Neural progenitor cell (in vitro differentiated cells): Measurements from ENCODE around the gene RADIL.

Experiments
- EZH2 ChIP-seq: fragments of 200-600 bp; sonication (generic); IDR thresholded peaks from 2 replicates; pipeline ENCODE4 v1.6.1; 2017; ENCODE audit warnings: antibody characterized with exemption, mild to moderate bottlenecking, moderate library complexity
- TF ChIP-seq, protein P1 (sequence below): fragments of 200-600 bp; sonication (generic); IDR thresholded peaks from 2 replicates; pipeline ENCODE4 v1.5.1; 2017; ENCODE audit warnings: antibody characterized with exemption, mild to moderate bottlenecking

GRCh38 chr7:4882169-4883032, 1.1 kb downstream of the RADIL start:
- TF ChIP-seq, protein P1, sequence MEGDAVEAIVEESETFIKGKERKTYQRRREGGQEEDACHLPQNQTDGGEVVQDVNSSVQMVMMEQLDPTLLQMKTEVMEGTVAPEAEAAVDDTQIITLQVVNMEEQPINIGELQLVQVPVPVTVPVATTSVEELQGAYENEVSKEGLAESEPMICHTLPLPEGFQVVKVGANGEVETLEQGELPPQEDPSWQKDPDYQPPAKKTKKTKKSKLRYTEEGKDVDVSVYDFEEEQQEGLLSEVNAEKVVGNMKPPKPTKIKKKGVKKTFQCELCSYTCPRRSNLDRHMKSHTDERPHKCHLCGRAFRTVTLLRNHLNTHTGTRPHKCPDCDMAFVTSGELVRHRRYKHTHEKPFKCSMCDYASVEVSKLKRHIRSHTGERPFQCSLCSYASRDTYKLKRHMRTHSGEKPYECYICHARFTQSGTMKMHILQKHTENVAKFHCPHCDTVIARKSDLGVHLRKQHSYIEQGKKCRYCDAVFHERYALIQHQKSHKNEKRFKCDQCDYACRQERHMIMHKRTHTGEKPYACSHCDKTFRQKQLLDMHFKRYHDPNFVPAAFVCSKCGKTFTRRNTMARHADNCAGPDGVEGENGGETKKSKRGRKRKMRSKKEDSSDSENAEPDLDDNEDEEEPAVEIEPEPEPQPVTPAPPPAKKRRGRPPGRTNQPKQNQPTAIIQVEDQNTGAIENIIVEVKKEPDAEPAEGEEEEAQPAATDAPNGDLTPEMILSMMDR, result no peak
- no peak for TF ChIP-seq EZH2
